ELR (cell line): Measurements from ENCODE around the gene COMMD1.
"Not testable (repeated sequence)": the region's sequence is repeated elsewhere in the genome, so short reads cannot be mapped to it uniquely, and the experiment has no call there.

Experiments used
- DNase-seq: peaks from one replicate; pipeline ENCODE4 v3.0.0-alpha.2; 2015; ENCODE audit warnings: low read depth

Gene COMMD1

DNA sequence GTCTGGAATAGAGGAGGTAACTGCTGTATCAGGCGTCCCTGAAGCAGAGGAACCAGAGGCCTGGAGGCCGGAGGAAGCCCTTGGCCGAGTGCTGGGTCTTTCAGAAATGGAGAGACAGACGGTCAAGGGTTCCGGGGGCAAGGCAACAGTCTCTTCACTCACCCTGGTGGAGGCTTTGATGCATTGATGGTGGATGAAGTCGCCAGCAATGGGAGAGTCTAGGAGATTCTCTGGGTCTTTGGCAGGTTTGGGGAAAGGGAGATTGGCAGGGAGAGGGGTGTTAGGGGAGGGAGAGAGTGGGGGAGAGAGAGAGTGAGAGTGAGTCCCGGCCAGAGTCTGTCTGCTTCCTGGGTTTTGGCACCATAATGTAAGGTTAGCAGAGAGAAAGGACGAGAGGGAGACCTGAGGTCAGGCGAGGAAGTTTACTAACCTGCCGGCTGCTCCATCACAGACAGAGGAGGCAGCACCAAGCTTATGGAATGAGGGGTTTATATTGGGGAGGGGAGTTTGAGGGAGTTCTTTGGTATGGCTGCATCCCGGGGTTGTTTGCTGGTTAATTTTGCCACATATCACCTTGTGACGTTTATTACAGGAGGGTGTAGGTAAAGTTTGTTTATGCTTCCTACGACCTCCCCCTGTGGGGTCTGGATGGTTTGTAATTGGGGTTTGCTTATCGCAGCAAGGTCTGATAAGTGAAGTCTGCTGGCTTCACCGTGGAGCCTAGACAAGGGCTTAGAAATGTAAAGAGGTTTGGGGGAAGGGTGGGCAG, 19.6 kb downstream of the COMMD1 start:
- no peak for DNase-seq

DNA sequence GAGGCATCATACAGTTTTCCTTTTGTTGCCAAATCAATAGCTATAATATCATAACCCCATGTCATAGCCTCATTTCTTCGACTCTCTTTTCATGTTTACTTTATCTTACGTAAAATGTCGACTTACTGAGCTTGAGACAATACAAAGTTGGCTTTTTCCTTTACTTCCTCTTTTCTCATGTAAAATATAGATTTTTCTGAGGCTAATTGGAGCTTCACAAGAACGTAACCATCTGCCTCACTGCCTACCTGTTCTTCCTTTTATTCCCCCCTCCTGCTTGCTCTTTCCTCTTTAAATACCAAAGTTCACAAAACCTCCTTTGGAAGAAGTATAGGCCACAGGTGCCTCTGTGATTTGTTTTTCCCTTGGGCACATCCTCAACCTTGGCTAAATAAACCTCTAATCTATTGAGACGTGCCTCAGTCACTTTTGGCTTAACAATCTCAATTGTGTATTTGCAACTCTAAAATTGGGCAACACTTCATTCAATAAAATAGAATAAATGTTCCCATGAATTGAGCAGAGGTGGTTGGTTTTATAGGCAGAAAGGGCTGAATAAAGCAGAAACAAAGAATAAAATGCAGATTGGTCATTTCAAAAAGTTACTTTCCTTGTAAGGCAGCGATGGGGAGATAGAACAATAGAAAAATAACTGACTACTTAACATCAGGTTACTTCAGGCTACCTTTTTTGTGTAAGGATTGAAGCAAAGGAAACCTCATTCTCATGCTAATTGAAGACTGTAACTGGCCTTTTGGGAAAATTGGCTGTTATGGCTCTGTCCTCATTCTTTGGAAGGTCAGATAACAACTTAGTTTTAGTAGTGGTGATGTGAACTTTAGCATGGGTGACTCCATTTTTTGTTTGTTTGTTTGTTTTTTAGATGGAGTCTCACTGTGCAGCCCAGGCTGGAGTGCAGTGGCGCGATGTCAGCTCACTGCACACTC, 21.3 kb downstream of the COMMD1 start:
- no peak for DNase-seq

- no peak for DNase-seq
Observed at GRCh38 chr2:61928826-61929461, 23.5 kb downstream of the COMMD1 start.

GRCh38 chr2:61937098-61937497, 31.6 kb downstream of the COMMD1 start:
- DNase-seq, result no peak

DNA sequence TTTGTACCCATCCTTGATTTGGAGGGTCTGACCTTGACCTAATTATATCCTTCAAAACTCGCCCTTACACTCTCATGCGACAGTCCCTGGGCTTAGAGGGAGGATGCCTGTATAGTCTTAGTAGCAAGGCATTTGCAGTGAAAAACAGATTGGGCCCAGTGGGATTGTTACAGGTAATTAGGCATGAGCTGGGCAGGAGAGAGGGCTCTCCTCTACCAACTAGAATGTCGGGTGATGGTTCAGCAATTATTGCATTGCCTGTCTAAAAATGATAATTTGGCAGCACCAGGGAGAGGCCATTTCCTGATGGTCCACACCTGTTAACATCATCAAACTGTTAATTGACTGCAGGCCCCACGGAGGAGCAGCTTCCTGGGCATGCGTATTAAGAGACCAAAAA, 32.4 kb downstream of the COMMD1 start:
- DNase-seq, result no peak

DNA sequence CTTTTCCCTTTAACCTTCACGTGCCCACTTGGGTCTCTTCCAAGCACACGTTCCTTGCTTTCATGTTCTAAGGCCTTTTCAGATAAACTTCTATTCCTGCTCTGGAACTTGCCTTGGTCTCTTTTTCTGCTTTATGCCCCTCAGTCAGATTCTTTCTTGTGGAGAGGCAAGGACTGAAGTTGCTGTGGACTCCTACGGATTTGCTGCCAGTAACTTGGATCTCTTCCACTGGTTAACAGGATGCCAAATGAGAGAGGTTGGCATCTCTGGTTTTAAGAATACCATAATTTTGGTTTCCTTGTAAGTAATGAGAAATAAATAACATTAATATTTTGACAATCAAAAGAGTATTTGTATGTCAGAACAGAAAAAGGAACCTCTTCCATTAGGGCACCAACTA, 33.0 kb downstream of the COMMD1 start:
- no peak for DNase-seq

DNA sequence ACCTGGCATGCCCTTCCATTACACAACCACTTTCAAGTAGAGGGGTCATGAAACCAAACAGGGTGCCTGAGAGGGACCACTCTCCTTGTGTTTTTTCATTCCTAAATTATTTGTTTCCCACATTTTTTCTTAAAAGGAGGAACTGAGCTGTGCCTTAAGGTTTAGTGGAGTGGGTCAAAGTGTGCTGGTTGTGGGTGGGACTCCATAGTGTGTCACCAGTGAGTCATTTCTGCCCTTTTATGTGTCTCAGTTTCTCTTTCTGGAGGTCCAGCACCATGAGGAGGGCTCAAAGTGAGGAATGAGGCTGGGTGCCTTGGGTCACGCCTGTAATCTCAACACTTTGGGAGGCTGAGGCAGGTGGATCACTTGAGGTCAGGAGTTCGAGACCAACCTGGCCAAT, 37.8 kb downstream of the COMMD1 start:
- peak; percentile 19 for DNase-seq

- DNase-seq, result no peak
Observed at GRCh38 chr2:61946666-61947065, 41.2 kb downstream of the COMMD1 start.

GRCh38 chr2:61948661-61949457, 43.4 kb downstream of the COMMD1 start:
- DNase-seq, result no peak

- no peak for DNase-seq
Observed at GRCh38 chr2:61949458-61949713, 43.9 kb downstream of the COMMD1 start.

DNA sequence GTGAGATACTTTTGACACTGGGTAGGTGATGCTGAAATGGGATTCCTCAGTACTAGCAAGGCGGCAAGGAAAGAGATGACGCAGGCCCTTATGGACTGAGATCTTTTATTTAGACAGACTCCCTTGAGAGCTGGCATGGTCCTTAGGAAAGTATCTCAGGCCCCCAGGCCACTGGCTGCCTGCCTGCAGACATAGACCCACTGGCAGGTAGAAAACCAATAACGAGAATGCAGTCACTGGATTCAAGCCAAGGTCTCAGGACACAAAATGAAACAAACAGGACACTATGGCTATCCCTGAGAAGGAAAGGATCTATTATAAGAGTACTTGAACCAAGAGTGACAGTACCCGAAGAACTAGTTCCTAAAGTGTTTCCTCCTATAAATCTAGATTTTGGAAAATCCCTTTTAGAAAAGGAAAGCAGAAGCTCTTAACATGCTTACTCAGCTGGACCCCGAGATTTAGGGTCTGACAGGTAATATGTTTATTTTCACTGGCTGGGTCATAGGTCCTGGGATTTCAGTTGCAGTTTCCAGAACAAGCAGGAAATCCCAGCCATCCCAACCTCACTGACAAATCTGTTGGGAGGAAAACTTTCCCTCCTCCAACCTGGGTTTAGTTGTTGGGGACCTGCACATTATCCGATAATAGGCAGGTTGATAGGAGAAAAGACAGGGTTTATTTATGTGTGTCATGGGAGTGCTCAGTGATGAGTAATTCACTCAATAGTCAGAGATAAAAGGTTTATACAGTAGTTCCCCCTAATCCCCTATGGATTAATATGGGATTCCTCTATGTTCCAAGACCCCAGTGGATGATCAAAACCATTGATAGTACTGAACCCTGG, 44.5 kb downstream of the COMMD1 start:
- DNase-seq, result peak; percentile 27

DNA sequence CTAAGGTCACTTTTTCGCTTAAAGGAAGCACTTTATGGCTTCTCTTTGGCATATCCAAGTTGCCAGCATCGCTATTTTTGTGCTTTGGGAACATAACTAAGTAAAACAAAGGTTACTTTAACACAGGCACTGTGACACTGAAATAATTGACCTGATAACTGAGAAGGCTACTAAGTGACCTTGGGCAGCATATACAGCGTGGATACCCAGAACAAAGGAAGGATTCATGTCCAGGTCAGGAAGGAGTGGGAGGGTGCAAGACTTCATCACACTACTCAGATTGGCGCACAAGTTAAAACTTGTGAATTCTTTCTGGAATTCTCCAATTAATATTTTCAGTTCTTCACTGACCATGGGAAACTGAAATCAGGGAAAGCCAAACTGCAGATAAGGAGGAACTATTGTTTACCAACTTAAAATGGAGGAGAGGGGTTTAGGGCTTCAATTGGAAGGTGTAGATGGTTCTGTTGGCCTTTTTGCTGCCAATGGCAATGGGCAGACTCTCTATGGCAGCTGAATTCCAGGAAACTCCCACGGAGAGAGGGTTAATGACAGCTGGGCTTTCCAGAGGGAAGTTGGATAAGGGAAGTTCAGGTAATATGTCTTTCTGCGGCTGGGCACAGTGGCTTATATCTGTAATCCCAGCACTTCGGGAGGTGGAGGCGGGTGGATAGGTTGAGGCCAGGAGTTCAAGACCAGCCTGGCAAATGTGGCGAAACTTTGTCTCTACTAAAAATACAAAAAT, 45.3 kb downstream of the COMMD1 start:
- DNase-seq, result no peak

- peak; percentile 5 for DNase-seq
Observed at GRCh38 chr2:61951881-61952280, 46.4 kb downstream of the COMMD1 start.

DNA sequence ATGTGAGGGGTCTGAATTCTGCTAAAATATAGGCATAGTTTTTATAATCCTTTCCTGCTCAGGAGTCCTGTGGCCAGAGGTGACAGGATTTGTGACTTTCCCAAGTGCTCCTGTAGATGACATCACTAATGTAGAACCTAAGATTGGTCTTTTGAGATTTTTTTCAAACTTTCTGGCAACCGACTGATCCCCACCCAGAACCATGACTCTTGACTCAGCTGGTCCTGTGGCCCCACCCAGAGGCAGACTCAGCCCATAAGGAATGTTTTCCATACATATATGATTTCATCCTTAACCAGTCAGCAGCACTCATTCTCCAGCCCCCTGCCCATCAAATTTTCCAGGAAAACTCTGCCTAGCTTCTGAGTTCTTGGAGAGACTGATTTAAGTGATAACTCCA, 46.8 kb downstream of the COMMD1 start:
- DNase-seq, result peak; percentile 47

GRCh38 chr2:61954856-61955255, 49.4 kb downstream of the COMMD1 start:
- not testable (repeated sequence) for DNase-seq

GRCh38 chr2:61959381-61960293, 54.2 kb downstream of the COMMD1 start:
- DNase-seq, result no peak

GRCh38 chr2:61961231-61961901, 55.9 kb downstream of the COMMD1 start:
- no peak for DNase-seq

DNA sequence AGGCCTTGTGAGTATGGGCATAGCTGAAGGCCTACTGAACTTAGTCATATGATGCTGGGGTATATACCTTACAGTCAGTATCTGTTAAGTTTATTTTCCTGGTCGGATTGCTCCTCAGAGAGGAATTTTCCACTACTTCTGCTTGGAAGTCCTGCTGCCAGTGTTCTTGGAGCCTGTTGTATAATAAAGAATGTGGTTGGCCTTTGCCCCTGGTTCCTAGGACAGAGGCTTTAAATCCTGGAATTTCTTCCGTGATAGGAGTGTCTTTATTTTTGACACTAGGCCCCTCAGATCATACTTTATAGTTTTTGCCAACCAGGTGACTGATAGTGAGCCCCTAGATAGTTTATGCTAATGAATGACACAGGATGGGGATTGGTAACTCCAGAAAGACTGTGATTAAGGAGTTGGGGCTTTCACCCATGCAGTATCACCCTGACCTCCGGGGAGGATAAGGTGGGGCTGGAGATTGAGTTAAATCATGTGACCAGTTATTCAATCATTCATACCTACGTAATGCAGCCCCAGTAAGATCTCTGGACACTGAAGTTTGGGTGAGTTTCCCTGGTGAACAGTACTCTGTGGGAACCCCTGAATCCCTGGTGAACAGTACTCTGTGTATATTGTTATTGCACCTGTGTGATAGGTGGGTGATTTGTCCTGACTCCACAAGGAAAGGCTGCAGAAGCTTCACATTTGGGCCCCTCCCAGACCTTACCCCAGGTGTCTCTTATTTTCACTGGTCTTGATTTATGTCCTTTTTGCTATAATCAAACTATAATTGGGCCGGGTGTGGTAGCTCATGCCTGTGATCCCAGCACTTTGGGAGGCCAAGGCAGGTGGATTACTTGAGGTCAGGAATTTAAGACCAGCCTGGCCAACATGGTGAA, 56.9 kb downstream of the COMMD1 start:
- DNase-seq, result peak; percentile 4
